Measurements from ENCODE around the gene RBM3.
A peak's percentile ranks its signal among the peaks of the same experiment; 100 is the strongest.

RBM3 gene

DNA sequence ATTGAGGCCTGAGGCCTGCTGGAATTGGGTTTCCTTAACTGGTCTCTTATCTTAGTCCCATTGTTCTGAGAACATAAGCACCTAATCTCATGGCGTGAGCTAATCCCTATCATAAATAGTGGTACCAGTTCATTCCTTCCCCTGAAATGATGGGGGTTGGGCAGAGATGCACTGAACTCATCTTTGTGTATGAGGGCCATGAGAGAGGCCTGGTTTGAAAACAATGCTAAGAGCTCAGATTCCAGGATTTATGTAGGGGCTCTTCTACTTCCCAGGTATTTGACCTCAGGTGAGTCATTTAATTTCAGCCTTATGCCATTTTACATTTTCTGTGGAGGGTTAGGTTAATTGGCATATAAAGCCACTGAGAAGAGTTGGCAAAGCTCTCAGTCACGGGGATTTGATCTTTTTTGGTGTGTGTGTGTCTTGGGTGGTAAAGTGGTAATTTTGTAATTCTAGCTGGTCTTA, 4.4 kb downstream of the RBM3 start:
- no peak for DNase-seq

DNA sequence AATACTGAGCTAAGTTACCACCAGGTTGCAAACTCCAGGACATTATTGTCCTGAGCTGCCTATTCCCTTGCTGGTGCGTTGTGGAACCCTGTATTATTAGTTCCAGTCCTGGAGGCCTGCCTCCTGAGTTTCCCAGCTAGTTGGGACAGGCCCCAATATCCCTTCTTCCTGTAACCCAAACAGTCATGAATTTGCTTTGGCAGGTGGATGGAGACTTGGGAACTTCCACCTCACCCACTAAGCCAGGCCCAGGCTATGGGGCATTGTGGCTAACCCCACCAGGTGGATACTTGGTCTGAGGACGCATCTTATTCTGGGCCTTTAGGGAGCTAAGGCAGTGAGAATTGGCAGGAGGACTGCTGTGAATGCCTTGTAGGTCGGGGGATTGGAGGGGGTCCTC, 5.0 kb downstream of the RBM3 start:
- no peak for DNase-seq

DNA sequence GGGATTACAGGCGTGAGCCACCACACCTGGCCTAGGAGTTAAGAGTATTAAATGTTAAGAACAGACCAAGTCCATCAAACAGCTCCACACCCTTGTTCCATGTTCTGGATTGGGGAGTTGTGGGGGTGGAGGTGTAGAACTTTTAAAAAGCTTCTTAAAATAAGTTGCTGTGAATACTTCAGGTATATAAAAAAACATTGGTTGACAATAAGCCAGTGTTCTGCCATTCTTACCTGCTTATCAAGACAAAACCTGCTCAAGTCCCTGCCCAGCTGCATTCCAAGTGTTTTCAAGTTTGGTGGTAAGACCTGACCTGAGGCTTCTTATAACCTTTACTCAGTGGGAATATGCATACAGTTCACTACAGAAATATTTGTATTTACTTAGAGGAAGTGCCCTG, 6.4 kb downstream of the RBM3 start:
- no peak for DNase-seq

DNA sequence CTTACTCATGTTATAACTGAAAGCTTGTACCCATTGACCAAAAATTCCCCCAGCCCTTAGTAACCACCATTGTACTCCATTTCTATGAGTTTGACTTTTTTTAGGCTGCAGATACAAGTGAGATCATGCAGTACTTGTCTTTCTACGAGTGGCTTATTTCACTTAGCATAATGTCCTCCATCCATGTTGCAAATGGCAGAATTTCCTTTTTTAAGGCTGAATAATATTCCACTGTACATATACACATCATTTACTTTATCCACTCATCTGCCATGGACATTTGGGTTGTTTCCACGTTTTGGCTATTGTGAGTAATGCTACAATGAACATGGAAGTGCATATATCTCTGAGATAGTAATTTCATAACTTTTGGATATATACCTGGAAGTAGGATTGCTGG, 10.4 kb downstream of the RBM3 start:
- DNase-seq: no peak

DNA sequence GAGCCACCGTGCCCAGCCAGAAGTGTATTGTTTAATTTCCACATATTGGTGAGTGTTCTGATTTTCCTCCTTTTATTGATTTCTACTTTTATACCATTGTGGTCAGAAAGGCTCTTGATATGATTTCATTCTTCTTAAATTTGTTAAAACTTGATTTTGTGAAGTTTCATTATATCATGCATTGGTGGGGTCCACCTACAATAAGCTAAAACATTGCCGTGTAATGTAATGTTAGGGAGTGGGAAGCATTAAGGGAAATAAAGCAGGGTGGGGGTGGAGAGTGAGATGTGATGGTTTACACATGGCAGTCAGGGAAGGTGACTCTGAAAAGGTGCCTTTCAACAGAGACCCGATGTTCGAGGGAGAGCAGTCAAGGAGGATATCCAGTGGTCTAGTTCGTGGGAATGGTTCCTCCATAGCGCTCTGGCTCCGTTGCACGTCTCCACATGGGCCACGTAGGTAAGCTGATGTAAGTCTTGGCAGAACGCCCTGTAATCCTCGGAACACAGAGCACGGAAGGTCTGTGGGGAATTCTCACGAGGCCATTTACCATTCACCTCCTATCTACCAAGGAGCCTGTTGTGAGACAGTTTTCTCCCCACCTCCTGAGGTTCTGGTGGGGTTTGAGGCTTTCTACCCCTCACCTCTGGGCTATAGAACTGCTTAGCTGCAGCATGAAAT, 15.3 kb downstream of the RBM3 start:
- no peak for DNase-seq

DNA sequence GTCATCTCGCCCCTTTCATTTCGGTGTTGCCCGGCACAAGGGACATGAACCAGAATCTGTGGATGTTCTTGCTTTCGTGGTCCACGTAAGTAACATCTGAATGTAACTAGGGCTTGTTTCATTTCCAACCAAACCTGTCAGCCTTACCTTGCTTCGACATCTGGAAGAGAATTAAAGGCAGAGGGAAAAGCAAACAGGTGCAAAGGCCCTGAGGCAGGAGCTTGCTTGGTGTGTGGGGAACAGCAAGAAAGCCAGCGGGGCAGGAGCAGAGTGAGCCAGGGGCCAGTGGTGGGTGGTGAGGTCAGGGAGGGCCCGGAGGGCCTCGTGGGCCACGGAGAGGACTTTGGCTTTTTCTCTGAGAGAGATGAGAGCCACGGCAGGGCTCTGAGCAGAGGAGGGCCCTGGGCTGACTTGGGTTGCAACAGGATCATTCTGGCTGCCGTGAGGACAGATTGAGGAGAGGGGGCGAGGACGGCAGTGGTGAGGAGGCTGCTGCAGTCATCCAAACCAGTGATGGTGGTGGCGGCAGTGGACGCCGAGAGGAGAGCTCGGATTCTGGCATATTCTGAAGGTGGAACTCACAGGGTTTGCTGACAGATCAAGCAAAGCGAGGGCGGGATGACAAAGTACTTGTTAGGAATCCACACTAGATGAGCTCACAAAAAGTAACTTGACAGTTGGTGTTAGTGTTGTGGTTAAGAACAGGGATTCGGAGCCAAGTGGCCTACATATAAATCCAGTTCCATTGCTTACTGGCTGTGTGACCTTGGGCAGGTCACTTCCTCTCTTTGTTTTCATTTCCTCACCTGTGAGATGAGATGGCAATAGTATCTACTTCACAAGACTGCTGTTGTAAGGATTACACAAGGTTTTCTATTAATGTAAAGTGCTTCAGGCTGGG, 16.2 kb downstream of the RBM3 start:
- no peak for DNase-seq

DNA sequence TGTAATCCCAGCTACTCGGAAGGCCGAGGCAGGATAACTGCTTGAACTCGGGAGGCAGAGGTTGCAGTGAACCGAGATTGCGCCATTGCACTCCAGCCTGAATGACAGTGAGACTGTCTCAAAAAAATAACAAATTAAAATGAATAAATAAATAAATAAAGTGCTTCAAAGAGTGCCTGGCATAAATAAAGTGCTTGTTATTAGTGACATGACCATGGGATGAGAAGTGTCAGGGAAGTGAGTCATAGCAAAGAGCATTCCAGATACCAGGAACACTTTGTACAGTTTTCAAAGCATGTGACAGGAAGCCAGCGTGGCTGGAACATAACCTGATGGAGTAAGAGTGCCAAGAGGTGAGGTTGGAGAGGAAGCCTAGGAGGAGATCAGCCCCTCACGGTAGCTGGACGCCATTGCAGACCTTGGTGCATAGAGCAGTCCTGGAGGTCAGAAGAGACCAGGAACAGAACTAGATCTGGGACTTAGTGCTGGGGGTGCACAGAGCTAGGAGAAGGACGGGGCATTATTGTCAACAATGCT, 17.0 kb downstream of the RBM3 start:
- DNase-seq: no peak

DNA sequence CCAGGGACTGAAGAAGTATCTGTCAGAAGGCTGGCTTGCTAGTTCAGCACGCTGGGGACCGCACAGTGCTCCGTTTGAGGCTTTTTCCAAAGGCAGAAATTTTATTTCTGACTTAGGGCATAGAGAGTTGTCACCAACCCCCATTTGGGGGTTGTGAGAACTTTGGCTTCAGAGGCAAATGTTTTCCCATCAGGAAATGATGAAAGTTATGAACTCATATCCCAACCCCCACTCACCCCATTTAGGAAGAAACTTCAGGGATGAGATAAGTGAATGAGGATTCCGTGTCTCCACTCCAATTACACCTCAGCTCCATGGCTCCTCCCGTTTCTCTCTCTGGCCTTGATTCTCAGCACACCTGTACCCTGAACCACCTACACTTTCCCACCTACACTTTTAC, 18.7 kb downstream of the RBM3 start:
- DNase-seq: no peak

DNA sequence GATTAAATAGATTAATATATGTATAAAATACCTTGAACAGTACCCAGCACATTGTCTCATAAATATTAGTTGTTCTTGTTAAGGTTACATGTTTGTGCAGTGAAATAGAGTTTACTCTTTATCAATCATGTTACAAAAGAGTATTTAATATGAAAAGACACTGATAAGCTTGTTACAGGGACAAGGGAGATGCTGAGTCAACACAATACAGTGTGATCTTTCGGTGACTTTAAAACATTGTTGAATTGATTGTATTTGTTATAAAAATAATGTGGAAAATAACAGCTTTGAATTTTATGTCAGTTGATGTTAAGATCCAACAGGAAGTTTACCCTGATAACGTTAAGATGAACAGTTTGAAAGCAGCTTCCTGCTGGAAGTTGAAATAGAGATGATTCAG, 21.6 kb downstream of the RBM3 start:
- no peak for DNase-seq

DNA sequence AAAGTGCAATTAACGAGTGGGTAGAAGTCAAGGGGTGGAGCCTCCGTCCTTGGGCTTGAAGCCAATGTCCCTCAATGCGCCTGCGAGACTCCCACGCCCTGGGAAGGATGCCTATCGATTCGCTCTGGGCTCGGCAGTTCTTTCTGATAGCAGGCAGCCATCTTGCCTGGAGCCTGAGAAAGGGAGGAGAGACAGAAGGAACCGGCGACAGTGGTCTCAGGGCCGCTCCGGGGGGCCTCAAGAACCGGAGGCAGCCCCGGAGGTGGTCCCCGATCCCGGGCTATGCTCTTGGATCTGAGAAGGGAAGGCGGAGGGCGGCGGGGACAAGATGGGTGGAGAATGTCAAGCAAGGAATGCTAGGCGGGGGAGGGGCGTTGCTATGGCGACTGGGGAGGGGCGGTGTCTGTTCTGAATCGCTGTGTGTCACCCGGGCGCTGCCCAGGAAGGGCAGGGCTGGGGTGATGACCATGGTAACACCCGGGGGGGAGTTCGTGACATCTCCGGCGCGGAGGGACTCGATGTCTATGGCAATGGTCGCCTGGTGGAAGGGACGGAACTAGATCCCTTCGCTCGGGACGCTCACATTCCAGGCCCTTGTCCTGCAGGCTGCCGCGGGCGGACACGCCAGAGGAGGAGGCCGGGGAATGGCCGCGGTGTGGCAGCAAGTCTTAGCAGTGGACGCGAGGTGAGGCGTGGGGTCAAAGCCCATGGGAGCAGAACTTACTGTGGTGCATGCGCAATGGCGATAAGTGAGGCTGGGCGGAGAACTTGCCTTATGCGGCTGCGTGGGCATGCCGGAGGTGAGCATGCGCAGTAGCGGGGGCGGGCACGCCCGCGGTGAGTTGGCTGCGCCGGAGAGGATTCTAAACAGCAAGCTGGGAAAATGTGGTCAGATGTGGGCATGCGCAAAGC, 23.3 kb downstream of the RBM3 start, which contains the start of gene WDR13:
Gene WDR13 (plus strand): TSS at position 140 of the 912 bp plus-strand sequence. CDS start 505 bp downstream, at position 645.
- peak; percentile 94 for DNase-seq

DNA sequence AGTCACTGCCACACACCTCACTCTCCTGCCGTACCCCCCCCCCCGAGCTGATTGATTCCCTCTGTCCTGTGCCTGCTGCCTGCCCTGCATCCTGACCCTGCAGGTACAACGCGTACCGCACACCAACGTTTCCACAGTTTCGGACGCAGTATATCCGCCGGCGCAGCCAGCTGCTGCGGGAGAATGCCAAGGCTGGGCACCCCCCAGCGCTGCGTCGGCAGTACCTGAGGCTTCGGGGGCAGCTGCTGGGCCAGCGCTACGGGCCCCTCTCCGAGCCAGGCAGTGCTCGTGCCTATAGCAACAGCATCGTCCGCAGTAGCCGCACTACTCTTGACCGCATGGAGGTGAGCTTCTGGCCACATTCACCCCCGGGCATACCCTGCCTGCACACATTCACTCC, 24.3 kb downstream of the RBM3 start:
- no peak for DNase-seq

DNA sequence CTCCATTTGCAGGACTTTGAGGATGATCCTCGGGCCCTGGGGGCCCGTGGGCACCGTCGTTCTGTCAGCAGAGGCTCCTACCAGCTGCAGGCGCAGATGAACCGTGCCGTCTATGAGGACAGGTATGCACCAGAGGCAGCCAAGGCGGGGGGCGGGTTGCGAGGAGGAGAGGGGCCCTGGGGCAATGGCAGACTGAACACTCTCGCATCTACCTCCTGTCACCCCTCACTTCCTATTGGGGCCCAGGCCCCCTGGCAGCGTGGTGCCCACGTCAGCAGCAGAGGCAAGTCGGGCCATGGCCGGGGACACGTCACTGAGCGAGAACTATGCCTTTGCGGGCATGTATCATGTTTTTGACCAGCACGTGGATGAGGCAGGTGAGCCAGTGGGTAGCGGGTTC, 25.1 kb downstream of the RBM3 start:
- no peak for DNase-seq

DNA sequence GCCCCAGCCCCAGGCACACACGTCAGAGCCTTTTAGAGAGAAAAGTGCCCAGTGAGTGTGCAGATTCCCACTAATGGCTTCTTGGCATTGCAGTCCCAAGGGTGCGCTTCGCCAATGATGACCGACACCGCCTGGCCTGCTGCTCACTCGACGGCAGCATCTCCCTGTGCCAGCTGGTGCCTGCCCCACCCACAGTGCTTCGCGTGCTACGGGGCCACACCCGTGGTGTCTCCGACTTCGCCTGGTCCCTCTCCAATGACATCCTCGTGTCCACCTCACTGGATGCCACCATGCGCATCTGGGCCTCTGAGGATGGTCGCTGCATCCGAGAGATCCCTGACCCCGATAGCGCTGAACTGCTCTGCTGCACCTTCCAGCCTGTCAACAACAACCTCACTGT, 25.9 kb downstream of the RBM3 start:
- no peak for DNase-seq

DNA sequence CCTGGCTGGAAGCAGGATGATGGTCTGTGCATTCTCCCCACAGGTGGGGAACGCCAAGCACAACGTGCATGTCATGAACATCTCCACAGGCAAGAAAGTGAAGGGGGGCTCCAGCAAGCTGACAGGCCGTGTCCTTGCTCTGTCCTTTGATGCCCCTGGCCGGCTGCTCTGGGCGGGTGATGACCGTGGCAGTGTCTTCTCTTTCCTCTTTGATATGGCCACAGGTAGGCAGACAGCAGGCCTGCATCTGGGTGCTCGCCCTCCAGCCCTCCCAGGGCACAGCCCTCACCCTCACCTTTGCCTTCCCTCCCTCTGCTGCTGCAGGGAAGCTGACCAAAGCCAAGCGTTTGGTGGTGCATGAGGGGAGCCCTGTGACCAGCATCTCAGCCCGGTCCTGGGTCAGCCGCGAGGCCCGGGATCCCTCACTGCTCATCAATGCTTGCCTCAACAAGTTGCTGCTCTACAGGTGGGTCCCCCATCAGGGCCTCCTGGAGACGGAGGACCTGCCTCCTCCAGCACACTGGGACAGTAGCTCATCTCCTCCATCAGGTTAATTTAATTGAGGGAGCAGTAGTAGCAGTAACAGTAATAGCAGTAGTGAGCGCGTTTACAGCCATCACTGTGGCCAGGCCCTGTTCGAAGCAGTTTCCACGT, 27.6 kb downstream of the RBM3 start:
- DNase-seq: no peak

DNA sequence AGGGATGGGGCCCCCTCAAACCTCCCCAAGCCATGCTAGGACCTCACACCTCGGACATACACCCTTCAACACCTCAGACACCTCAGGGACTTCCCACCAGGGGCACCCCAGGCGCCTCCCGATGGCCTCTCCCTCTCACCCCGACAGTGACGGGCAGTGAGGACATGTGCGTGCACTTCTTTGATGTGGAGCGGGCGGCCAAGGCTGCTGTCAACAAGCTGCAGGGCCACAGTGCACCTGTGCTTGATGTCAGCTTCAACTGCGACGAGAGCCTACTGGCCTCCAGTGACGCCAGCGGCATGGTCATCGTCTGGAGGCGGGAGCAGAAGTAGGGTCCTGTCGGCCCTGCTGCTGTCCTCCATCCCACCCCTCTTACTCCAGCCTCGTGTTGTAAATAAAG, 30.4 kb downstream of the RBM3 start:
- DNase-seq: no peak

DNA sequence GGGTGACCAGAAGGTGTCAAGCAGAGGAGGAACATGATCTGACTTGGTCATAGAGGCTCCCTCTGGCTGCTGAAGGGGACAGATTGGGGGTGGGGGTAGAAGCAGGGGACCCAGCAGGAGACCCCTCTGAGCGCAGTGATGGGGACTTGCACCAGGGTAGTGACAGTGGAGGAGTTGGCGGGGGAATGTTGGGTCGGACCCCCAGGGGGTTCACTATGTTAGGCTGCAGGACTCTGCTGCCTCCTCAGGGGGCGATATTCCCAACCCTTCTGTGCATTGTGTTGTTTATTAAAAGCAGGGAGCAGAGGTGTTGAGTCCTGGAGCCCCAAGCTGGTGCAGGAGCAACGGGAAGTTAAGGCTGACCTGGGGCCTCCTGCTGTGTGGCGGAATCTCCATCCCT, 31.8 kb downstream of the RBM3 start:
- no peak for DNase-seq

DNA sequence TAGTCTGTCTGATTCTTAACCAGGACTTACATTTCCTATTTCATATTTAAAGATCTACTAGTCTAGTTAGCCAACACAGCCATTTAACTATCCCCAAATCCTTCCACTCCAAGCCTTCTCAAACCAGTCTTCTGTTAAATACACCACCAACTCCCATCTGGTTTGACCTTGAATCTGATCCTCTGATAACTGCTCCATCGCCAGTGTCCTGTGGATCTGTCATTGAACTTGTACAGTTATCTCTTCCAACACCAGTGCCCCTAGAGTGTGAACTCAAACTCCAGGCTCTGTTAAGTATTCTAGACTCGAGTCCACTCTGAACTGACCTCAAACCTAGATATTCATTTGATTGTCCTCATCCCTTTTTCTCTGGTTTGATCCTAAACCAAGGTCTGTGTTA, 37.4 kb downstream of the RBM3 start:
- DNase-seq: no peak

DNA sequence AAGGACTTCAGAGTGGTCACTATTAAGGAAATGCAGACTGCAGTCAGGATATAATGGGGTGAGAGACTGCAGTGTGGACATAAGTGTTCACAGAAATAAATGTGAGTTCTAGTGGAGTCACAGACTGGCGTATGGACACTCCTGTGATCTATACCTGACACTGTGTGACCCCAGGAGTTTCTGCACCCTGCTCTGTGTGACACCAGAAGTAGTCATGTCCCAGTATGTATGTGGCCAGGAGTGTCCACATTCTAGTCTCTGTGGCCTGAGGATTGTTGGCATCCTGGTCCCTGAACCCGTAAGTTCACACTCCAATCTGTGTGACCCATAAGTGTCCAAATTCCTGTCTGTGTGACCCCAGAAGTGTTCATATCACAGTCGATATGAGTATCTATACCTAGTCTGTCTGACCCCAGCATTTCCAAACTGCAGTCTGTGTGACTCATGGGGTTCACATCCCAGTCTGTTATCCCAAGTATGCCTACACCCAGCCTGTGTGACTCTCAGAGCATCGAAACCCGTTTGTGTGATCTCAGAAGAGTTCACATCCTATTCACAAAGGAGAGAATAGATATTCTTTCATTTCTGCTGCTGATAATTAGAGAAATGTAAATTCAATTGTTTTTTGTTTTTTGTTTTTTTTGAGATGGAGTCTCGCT, 39.3 kb downstream of the RBM3 start:
- DNase-seq: no peak

DNA sequence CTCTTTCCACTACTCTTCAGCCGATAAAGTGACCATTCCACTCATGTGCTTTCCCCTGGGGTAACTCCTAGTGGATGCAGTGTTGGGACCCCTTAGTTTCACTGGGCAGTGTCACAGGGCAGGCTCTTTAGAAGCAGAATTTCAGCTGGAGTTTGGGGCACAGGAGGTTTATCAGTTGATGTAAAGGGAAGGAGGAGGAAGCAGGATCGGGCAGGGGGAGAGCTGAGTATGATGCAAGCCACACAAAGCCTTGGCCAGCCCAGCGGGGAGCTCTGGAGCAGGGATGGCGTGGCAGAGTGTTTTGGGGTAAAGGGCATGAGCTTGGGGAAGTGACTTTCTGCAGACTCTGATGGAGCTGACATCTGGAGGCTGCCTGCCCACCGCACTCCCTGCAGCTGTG, 42.3 kb downstream of the RBM3 start:
- no peak for DNase-seq

DNA sequence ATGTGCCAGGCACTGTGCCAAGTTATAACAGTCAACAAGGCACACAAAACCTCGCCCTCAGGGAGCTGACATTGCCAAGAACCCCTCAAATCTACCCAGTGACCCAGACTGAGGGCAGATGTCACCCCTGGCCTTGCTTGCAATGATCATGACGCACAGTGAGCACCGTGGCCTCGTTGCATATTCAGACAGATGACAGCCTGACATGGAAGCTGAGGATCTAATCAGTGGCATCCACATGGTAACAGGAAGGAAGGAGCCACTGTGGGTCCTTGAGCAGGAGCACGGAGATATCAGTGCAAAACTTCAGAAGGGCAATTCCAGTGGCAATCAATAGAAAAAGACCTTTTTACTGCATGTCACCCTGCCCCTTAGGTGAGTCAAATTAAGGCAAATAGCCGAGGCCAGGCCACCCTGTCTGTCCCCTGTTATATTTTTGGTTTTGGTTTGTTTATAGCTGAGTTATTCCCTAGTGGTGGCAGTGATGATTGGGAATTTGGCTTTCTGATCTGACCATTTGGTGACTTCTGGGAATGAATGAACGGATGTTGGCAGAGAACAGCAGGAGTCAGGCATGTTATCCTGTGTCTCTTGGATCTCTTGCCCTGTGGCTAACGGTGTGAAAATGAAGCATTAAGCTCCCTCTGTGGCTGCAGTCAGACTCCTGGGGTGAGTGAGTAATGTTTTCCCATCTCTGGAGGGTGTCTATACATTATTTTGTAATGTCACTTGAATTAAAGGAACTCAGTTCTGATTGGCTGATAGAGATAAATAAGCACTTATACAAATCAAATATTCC, 43.5 kb downstream of the RBM3 start:
- DNase-seq: no peak
